Measurements from ENCODE around the gene PRSS33. TPM values are rescaled to one million over a fixed set of nuclear protein-coding genes. Genes with fewer than 3 reads are reported as not detected.

Gene PRSS33
- total RNA-seq, 1 donor from 2014 or later, result 0.23 TPM

GRCh38 chr16:2737238-2737605, 50.1 kb downstream of the PRSS33 start:
- no peaks in the 10 kb centered on the region for H3K27me3 Mint-ChIP-seq (ENCODE audit: low read depth)
- no peak for TF ChIP-seq CTCF (conservative IDR thresholded peaks at IDR 0.05)
- no peaks in the 10 kb centered on the region for H3K4me1 Mint-ChIP-seq

GRCh38 chr16:2736476-2737237, 50.7 kb downstream of the PRSS33 start:
- Mint-ChIP-seq H3K9me3 (no peaks in the 10 kb centered on the region), H3K27me3 (ENCODE audit: low read depth) (no peaks in the 10 kb centered on the region), H3K4me1 (no peaks in the 10 kb centered on the region), H3K36me3 (ENCODE audit: low read depth) (no peaks in the 10 kb centered on the region), H3K4me3 (no peak overlapping the region), H3K27ac (ENCODE audit: unreplicated experiment) (peak overlapping the region; percentile 35)
- no peak for DNase-seq (ENCODE audit: low read depth, low spot score)
- TF ChIP-seq CTCF (conservative IDR thresholded peaks at IDR 0.05), result no peak

More at GRCh38 chr16:2737238-2737605, 50.1 kb downstream of the PRSS33 start:
- no peak for DNase-seq (ENCODE audit: low read depth, low spot score)
- Mint-ChIP-seq H3K9me3 (no peaks in the 10 kb centered on the region), H3K27ac (ENCODE audit: unreplicated experiment) (peak overlapping the region; percentile 43), H3K36me3 (ENCODE audit: low read depth) (no peaks in the 10 kb centered on the region), H3K4me3 (no peak overlapping the region)

- Mint-ChIP-seq H3K4me1 (no peaks in the 10 kb centered on the region), H3K27ac (ENCODE audit: unreplicated experiment) (no peak overlapping the region), H3K9me3 (no peaks in the 10 kb centered on the region), H3K4me3 (no peak overlapping the region), H3K36me3 (ENCODE audit: low read depth) (no peaks in the 10 kb centered on the region), H3K27me3 (ENCODE audit: low read depth) (no peaks in the 10 kb centered on the region)
- DNase-seq (ENCODE audit: low read depth, low spot score), result no peak
- no peak for TF ChIP-seq CTCF (conservative IDR thresholded peaks at IDR 0.05)
These were observed 52.4 kb downstream of the PRSS33 start for GRCh38 chr16:2734844-2735515.

Other genes starting within 250 kb of the PRSS33 start
- gene PDPK1, start 249.5 kb downstream of the PRSS33 start, total RNA-seq, result 34.2 and 37.5 TPM in 2 replicates
- 27.4 and 27.7 TPM in 2 replicates for gene KCTD5, start 105.0 kb downstream of the PRSS33 start, total RNA-seq
- gene PRSS27, start 67.3 kb downstream of the PRSS33 start, total RNA-seq, result 5.3 and 7.8 TPM in 2 replicates
- 779 and 803 TPM in 2 replicates for gene SRRM2, start 34.9 kb downstream of the PRSS33 start, total RNA-seq
- 249 and 261 TPM in 2 replicates for gene ELOB, start 10.3 kb downstream of the PRSS33 start, total RNA-seq
- not detected in 2 replicates for gene PRSS41, start 10.9 kb upstream of the PRSS33 start, total RNA-seq
- not detected in 2 replicates for gene PRSS21, start 29.7 kb upstream of the PRSS33 start, total RNA-seq
- not detected in 2 replicates for gene ZG16B, start 42.7 kb upstream of the PRSS33 start, total RNA-seq
- not detected in 2 replicates for gene PRSS22, start 70.6 kb upstream of the PRSS33 start, total RNA-seq
- 32.3 and 32.4 TPM in 2 replicates for gene FLYWCH2, start 95.7 kb upstream of the PRSS33 start, total RNA-seq
- 26.4 and 26.7 TPM in 2 replicates for gene FLYWCH1, start 124.4 kb upstream of the PRSS33 start, total RNA-seq
- gene KREMEN2, start 176.7 kb upstream of the PRSS33 start, total RNA-seq, result 1.0 TPM in 2 replicates
- gene PAQR4, start 181.8 kb upstream of the PRSS33 start, total RNA-seq, result 53.3 and 53.4 TPM in 2 replicates
- gene PKMYT1, start 192.9 kb upstream of the PRSS33 start, total RNA-seq, result 80.1 and 82.2 TPM in 2 replicates
- not detected in 2 replicates for gene CLDN9, start 225.4 kb upstream of the PRSS33 start, total RNA-seq
- gene CLDN6, start 230.6 kb upstream of the PRSS33 start, total RNA-seq, result 0.47 and 0.55 TPM in 2 replicates
- 3.1 and 3.5 TPM in 2 replicates for gene TNFRSF12A, start 232.8 kb upstream of the PRSS33 start, total RNA-seq
- 23.7 and 28.6 TPM in 2 replicates for gene HCFC1R1, start 236.4 kb upstream of the PRSS33 start, total RNA-seq
- 62.5 and 68.0 TPM in 2 replicates for gene THOC6, start 236.5 kb upstream of the PRSS33 start, total RNA-seq
- not detected in 2 replicates for gene BICDL2, start 249.4 kb upstream of the PRSS33 start, total RNA-seq